Activated CD8-positive, alpha-beta T cell treated with anti-CD3 and anti-CD28 coated beads for 36 hours (primary cell): Measurements from ENCODE around the gene RPAP3. TPM values are rescaled to one million over a fixed set of nuclear protein-coding genes. Genes with fewer than 3 reads are reported as not detected.

Experiments used
- ATAC-seq: fragments of 200-7000 bp; cut with Tn5 transposase; one replicate; pipeline ENCODE4 v1.10.0; 2021; ENCODE audit warnings: mild to moderate bottlenecking, moderate library complexity
- CTCF ChIA-PET: fragments of 350-600 bp; sonication (Branson Sonifier 250); formaldehyde crosslinking; loops from one replicate; lab custom pipeline; 2021; ENCODE audit warnings: antibody characterized with exemption; lab: Charles Lee
- POLR2A ChIA-PET: fragments of 350-600 bp; sonication (Branson Sonifier 250); formaldehyde crosslinking; loops from one replicate; lab custom pipeline; 2021; ENCODE audit warnings: antibody characterized with exemption; lab: Charles Lee
- DNase-seq: peaks from one replicate; pipeline ENCODE4 v3.0.0-alpha.2; 2020
- H3K27ac Mint-ChIP-seq: one replicate; pipeline ENCODE4 v1.8.0; 2021; ENCODE audit warnings: mild to moderate bottlenecking, mixed read lengths
- H3K27me3 Mint-ChIP-seq: one replicate; pipeline ENCODE4 v1.8.0; 2021; ENCODE audit warnings: mixed read lengths
- H3K36me3 Mint-ChIP-seq: one replicate; pipeline ENCODE4 v1.8.0; 2021; ENCODE audit warnings: low read depth, mixed read lengths
- H3K4me1 Mint-ChIP-seq: one replicate; pipeline ENCODE4 v1.8.0; 2021; ENCODE audit warnings: low read depth, mixed read lengths
- H3K4me3 Mint-ChIP-seq: one replicate; pipeline ENCODE4 v1.8.0; 2021; ENCODE audit warnings: mild to moderate bottlenecking, moderate library complexity, mixed read lengths
- H3K9me3 Mint-ChIP-seq: one replicate; pipeline ENCODE4 v1.8.0; 2021; ENCODE audit warnings: mixed read lengths
- CTCF ChIP-seq: fragments of 200-600 bp; IDR thresholded peaks from one replicate; pipeline ENCODE4 v1.8.0; 2022; ENCODE audit warnings: antibody characterized with exemption, mild to moderate bottlenecking
- intact Hi-C: fragments of 100-400 bp; cut with micrococcal nuclease; formaldehyde crosslinking; loops from one replicate; pipeline ENCODE4 v1.10.0; 2022
- total RNA-seq, 2 experiments: library from RNA; stranded (reverse); gene quantifications; one replicate each; pipeline ENCODE4 v1.2.3, GENCODE V29; 2021

The RPAP3 gene
- total RNA-seq, 2 experiments from 2014 or later, result 42.0 to 42.5 TPM

- CTCF ChIA-PET, result interaction anchor here (0.5 to 7.9 kb wide), 4 partner anchors 10 to 56 kb away, joined by 3 to 92 read pairs (median 12); no protein-coding TSS in a partner anchor
- Mint-ChIP-seq H3K4me3 (no peak overlapping the region), H3K9me3 (no peaks in the 10 kb centered on the region), H3K27ac (peak overlapping the region; percentile 35), H3K27me3 (no peaks in the 10 kb centered on the region), H3K4me1 (peaks cover 33% of the 10 kb centered on the region), H3K36me3 (peaks cover 5% of the 10 kb centered on the region)
- intact Hi-C loops, result no loop called here
- POLR2A ChIA-PET, result interaction anchor here (0.6 to 2.0 kb wide), 2 partner anchors 15 to 33 kb away, joined by 3 to 4 read pairs; partner anchors contain the start of gene RPAP3
- ATAC-seq (peak; percentile 42), DNase-seq (peak; percentile 49)
- no peak for TF ChIP-seq CTCF
Observed at GRCh38 chr12:47721431-47721973, 15.7 kb upstream of the RPAP3 start.

GRCh38 chr12:47718531-47718930 lies 12.7 kb upstream of the RPAP3 start:
- DNase-seq (no peak), ATAC-seq (no peak)
- intact Hi-C loops, result loop anchor here (5.0 kb wide), 1 partner anchor 59 kb away; no protein-coding TSS in a partner anchor
- ChIA-PET POLR2A (interaction anchor here (1.2 to 1.3 kb wide), 2 partner anchors 15 to 119 kb away, joined by 3 read pairs; no protein-coding TSS in a partner anchor), CTCF (interaction anchor here (0.7 to 10.0 kb wide), 14 partner anchors 9 to 261 kb away, joined by 3 to 134 read pairs (median 6); no protein-coding TSS in a partner anchor)
- no peak overlapping the region for H3K4me3 Mint-ChIP-seq
- peaks cover 4% of the 10 kb centered on the region for H3K36me3 Mint-ChIP-seq
- H3K4me1 Mint-ChIP-seq, result peaks cover 38% of the 10 kb centered on the region
- peak overlapping the region; percentile 13 for H3K27ac Mint-ChIP-seq
- H3K9me3 Mint-ChIP-seq, result no peaks in the 10 kb centered on the region
- no peak for TF ChIP-seq CTCF
- no peaks in the 10 kb centered on the region for H3K27me3 Mint-ChIP-seq

GRCh38 chr12:47717443-47718193 lies 11.8 kb upstream of the RPAP3 start:
- TF ChIP-seq CTCF, result peak; percentile 66
- ATAC-seq (peak; percentile 85), DNase-seq (peak; percentile 74)
- Mint-ChIP-seq H3K27me3 (no peaks in the 10 kb centered on the region), H3K27ac (peak overlapping the region; percentile 41), H3K36me3 (peaks cover 2% of the 10 kb centered on the region), H3K4me1 (peaks cover 35% of the 10 kb centered on the region), H3K4me3 (no peak overlapping the region), H3K9me3 (no peaks in the 10 kb centered on the region)
- intact Hi-C loops, result loop anchor here (2.0 to 5.0 kb wide), 2 partner anchors 60 to 121 kb away; no protein-coding TSS in a partner anchor
- ChIA-PET POLR2A (interaction anchor here (1.2 kb wide), 1 partner anchor 120 kb away, joined by 3 read pairs; no protein-coding TSS in a partner anchor), CTCF (interaction anchor here (0.7 to 10.0 kb wide), 17 partner anchors 8 to 228 kb away, joined by 3 to 134 read pairs (median 5); partner anchors contain the start of genes RAPGEF3 and RPAP3)

- intact Hi-C loops, result loop anchor here (2.0 to 5.0 kb wide), 2 partner anchors 60 to 122 kb away; no protein-coding TSS in a partner anchor
- Mint-ChIP-seq H3K4me1 (peaks cover 33% of the 10 kb centered on the region), H3K27me3 (no peaks in the 10 kb centered on the region), H3K9me3 (no peaks in the 10 kb centered on the region), H3K4me3 (no peak overlapping the region), H3K27ac (no peak overlapping the region), H3K36me3 (peaks cover 2% of the 10 kb centered on the region)
- ATAC-seq, result no peak
- no peak for DNase-seq
- no peak for TF ChIP-seq CTCF
- CTCF ChIA-PET, result interaction anchor here (1.0 to 10.0 kb wide), 12 partner anchors 9 to 229 kb away, joined by 3 to 134 read pairs (median 16); partner anchors contain the start of genes RAPGEF3 and RPAP3
- POLR2A ChIA-PET, result interaction anchor here (1.2 kb wide), 1 partner anchor 121 kb away, joined by 3 read pairs; no protein-coding TSS in a partner anchor
Observed at GRCh38 chr12:47717046-47717442, 11.2 kb upstream of the RPAP3 start.
